HG03457 (cell line): ENCODE results near the gene NCF2.
"Not testable (repeated sequence)": the region's sequence is repeated elsewhere in the genome, so short reads cannot be mapped to it uniquely, and the experiment has no call there.

Experiments used
- ATAC-seq: cut with Tn5 transposase; IDR thresholded peaks from one replicate; pipeline ENCODE4 v1.9.1; 2021; ENCODE audit warnings: moderate number of reproducible peaks; ENCODE audit not compliant: unreplicated experiment

The NCF2 gene, protein sequence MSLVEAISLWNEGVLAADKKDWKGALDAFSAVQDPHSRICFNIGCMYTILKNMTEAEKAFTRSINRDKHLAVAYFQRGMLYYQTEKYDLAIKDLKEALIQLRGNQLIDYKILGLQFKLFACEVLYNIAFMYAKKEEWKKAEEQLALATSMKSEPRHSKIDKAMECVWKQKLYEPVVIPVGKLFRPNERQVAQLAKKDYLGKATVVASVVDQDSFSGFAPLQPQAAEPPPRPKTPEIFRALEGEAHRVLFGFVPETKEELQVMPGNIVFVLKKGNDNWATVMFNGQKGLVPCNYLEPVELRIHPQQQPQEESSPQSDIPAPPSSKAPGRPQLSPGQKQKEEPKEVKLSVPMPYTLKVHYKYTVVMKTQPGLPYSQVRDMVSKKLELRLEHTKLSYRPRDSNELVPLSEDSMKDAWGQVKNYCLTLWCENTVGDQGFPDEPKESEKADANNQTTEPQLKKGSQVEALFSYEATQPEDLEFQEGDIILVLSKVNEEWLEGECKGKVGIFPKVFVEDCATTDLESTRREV

DNA sequence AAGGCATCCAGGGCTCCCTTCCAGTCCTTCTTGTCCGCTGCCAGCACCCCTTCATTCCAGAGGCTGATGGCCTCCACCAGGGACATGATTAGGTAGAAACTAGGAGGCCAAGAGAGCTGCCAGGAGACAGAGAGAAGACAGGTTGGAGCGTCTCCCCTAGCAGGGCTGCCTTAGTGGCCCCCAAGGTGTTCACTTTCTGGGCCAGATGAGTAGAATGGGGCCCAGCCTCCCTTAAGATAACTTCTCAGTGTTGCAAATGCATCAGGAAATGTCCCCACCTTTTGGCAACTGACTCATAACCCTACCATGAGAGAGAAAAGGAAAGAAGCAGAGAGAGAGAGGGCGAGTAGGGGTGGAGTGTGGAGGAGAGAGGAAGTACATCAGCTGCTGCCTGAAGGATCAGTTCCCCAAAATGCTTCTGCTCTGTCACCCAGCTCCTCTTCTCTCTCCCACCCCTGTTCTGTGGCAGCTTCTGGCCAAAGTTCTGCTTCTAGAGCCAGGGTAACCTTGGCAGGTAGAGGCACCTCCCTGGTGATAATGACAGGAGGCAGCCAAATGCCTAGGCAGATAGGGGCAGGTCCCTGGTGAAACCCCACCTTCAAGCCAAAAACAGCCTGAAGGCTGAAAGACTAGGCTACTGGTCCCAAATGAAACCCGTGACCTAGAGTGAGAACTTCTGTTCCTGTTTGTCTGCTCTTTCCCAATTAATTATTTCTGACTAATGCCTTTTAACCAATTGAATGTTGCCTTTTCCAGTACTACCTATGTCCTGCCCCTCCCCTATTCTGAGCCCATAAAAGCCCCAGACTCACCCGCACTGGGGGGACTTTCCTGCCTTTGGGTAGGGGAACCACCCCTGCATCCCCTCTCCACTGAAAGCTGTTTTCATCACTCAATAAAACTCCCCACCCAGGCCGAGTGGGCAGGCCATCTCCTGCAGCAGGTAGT is at the start of gene NCF2:
TSS of gene NCF2 (minus strand) at position 216 of the 948 bp plus-strand sequence. CDS start at position 86, 130 bp downstream.
- ATAC-seq, result peak; percentile 78

DNA sequence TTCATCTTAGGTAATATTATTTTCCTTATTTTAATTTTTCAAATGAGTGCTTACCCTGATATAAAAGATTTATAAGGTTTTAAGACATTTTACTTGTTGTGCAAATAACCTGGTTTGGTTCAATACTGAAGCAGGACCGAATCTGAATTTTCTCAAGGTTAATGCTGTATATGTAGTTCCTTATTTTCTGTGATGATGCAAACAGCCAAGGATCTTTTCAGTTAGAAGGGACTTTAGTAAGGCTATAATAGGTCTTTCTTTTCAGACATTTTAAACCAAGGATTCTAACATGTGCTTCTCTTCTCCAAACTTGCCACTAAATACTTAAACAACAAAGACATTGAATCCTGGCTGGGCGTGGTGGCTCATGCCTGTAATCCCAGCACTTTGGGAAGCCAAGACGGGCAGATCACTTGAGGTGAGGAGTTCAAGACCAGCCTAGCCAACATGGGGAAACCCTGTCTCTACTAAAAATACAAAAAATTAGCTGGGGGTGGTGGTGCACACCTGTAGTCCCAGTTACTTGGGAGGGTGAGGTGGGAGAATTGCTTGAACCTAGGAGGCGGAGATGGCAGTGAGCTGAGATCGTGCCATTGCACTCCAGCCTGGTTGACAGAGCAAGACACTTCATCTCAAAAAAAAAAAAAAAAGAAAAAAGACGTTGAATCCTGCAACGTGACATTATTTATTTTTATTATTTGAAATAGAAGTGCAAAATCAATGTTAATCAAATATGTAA is 48.6 kb upstream of the NCF2 start:
- no peak for ATAC-seq

DNA sequence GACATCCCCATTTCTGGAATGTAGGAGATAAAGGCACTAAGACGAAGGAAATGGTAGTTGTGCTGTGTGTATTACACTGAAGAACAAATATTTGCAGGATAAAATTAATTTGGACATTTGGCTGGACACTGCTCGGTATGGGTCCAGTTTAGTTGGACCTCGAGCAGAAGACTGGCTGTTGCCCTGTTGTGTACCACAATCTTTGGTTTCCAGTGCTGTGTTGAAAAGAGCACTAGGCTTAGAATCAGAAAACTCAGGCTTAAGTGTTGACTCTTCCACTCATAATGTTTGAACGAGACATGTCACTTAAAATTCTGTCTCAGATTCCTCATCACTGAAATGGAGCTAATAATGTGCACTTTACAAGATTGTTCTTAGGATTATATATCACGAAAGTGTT is 46.5 kb upstream of the NCF2 start:
- no peak for ATAC-seq

DNA sequence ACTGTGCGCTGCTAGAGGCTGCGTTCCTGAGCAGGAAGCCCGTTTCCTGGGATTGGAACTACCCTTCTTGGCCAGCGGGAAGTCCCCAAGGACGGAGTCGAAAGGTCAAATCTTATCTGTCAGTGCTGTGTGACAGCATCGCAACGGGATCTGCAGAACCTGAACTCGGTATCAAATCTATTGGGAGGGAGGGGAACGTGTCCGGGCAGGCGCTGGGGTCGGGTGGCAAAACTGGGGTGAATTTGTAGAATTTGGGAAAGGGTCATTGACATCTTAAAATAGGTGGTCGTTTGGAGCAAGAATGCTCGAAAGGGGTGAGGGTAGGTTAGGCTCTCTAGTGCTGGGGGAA is 46.0 kb upstream of the NCF2 start:
- ATAC-seq, result no peak

DNA sequence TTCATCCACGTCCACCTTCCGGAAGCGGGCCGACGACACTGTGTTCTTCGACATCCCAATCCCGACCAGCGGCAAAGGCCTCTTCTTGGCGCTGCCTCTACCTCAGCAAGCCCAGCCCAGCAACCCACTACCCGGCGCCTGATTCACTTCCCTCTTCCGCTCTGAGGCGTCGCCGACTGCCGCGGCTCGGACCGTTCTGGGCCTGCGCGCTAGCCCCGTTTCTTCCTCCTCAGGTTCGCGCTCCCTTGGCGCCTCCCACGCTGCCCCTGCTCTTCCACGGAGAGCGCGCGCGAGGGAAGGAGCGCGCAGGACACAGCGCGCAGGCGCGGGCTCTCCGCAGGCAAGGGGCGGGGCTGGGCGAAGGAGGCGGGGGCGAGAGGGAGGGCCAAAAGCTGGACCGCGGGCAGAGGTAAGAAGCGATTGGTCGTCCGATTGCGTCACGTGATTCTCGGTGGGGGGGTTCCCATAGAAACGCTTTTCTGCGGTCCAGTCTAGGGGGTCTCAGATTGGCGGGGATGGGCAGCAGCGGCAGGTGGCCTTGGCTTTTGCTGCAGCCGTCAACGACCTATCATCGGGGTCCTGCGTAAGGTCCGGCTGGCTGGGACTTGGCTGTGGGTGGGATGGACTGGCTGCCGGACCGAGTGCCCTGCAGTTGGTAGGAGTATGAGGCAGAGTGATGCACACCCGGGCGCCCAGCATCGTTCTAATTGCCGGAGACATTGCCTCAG is 45.5 kb upstream of the NCF2 start, which contains the start of gene ARPC5:
TSS of gene ARPC5 (minus strand) at position 178 of the 728 bp plus-strand sequence. CDS start at position 54, 124 bp downstream.
- ATAC-seq, result peak; percentile 80

DNA sequence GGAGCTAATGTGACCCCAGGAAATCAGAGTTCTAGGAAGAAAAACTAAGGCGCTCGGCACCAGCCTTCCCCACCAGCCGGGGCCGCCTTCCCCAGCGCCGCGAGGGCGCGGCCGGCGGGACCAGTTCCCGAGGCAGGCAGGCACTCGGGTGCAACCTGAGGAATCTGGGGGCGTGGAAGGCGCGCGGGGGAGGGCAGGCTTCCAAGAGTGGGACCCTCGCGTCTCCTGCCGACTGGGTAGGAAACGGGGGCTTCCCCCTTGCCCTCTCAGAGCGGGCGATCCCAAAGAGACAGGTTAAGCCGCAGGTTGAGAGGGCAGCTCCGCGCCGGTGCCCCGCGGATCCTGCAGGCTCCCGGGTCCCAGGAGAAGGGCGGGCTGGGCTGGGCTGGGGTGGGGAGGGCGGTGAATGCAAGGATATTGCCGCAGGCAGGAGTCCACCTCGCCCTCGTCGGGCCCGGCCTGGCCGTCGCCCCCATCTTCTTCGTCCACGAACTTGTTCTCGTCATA is 44.9 kb upstream of the NCF2 start:
- ATAC-seq, result no peak

DNA sequence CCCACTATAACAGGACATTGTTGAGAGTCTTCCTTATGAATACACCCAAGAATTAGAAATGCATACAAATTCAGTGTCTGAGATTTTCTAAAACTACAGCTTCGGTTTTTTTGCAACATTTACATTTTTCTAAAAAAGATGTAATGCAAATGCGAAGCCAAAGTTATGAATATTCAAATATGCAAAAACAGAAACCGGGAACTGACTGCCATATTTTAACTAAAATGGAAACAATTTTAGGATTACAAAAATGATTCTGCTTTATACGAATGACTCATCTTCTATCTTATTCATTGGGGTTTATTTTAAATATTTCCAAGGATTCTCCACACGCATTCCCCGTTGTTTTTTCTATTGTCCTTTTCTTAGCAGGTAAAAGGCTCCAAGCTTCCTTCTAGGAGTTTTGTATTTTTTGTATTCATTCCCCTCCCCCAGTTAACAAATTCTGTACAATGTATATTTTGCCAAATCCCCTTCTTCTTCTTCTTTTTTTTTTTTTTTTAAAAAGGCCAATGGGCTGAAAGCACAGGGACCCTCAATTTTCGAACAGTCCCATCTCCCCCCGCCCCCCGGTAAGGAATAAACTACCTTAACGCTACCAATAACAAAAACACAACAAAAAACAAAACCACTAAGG is 44.3 kb upstream of the NCF2 start:
- ATAC-seq, result no peak

DNA sequence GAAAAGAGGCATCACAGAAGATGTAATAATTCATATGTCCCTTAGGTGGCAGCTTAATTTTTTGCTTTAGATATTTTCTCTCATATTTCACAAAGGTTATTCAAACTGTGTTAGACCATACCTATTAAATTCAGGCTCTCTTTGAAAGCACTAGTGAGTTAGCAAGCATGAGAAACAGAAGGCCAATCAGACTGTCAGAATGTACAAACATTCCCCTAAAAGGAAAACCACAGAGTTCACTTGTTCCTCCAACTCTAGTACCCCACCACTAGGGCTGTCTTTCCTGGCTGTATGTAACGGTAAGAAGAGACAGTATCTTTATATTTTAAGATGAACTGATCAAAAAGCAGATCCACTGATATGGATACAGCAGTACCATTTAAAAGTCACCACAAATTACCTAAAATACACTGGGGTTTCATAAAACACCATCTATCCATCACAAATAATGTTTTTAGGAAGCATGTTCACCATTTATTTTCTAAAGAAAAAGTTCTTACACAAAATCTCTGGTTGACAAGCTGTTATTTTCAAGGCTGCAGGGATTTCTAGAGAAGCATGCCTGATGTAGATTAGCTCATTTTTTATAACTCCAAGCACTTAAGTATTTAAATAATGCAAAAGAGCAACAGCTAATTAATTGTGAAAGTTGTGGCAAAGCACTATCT is 43.6 kb upstream of the NCF2 start:
- ATAC-seq, result peak; percentile 38

DNA sequence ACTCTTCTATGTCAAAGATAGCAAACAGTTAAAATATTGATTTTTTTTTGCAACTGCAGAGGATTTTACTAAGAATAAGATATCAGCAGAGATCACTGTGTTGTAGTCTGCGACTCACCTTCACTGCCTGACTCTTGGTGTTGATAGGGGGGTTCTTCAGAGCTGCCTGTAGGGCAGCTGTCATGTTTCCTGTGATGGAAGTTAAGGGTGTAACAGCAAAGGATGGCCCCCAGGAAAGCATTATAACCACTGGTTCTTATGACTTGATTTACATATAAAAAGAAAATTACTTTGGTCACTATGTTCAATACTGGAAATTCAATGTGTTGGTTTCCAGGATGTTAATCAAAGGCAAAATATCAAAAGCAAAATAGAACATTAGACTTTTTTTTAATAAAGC is 42.7 kb upstream of the NCF2 start:
- no peak for ATAC-seq

DNA sequence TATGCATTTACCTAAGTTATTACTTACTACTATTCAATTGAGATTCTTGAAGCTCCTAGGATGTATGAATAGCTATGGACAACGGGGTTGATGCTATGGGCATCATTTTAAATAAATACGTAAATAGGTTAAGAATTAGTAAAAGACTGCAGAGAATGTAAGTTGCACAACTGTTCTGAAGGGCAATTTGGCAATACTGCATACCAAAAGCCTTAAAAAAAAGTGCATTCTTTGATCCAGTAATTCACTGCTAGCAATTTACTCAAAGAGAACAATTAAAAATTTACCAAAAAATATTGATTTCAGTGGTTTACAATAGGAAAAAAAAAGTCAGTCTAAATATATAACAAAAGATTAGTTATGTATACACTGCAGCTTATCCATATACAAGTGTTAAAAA is 41.9 kb upstream of the NCF2 start:
- ATAC-seq, result no peak

DNA sequence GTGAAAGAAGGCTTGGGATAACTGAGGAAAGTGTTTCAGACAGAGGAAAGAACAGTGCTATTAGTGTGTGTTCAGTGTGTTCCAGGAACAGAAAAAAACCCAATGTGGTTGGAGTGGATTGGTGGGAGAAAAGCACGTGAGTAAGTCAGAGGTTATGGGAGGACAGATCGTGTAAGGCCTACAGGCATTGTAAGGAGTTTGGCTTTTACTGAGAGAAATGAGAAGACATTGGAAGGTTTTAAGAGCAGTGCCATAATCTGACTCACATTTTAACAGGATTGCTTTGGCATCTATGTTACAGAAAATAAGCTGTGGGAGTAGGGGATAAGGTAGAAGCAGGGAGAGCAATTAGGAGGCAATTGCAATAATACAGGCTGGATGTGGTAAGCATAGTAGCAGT is 40.5 kb upstream of the NCF2 start:
- ATAC-seq, result no peak

DNA sequence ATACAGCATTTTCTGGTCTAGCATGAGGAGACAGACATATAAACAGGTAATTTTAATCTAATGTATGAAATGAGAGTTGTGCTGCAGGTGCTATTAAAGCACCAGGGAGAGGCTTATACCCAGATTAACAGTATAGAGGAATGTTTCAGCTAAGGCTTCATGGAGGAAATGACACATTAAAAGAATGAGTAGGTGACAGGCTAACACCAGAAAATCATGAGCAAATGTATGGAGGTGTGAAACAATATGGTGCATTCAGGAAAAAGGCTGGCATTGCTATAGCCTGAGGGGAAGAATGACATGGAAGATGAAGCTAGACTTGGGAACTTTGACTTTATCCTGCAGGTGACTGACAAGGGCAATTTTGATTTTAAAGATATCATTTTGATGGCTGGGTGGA is 38.3 kb upstream of the NCF2 start:
- no peak for ATAC-seq

DNA sequence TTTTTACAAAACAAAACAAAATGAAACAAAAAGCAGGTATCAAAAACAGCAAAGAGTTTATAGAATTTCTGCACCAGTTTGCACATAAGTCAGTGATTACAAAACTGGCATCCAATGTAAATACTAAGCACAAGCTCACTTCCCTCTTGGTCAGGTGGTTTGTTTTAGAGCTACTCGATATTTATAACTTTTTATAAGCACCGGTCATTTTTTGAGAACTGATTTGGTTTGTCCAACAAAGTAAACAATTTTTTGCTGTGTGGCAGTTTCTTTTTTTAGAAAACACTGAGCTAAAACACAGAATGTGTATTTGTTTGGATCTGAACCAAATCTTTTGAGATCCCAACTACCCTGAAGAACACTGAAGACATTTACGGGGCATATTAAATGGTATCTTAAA is 36.0 kb upstream of the NCF2 start:
- ATAC-seq, result not testable (repeated sequence)

DNA sequence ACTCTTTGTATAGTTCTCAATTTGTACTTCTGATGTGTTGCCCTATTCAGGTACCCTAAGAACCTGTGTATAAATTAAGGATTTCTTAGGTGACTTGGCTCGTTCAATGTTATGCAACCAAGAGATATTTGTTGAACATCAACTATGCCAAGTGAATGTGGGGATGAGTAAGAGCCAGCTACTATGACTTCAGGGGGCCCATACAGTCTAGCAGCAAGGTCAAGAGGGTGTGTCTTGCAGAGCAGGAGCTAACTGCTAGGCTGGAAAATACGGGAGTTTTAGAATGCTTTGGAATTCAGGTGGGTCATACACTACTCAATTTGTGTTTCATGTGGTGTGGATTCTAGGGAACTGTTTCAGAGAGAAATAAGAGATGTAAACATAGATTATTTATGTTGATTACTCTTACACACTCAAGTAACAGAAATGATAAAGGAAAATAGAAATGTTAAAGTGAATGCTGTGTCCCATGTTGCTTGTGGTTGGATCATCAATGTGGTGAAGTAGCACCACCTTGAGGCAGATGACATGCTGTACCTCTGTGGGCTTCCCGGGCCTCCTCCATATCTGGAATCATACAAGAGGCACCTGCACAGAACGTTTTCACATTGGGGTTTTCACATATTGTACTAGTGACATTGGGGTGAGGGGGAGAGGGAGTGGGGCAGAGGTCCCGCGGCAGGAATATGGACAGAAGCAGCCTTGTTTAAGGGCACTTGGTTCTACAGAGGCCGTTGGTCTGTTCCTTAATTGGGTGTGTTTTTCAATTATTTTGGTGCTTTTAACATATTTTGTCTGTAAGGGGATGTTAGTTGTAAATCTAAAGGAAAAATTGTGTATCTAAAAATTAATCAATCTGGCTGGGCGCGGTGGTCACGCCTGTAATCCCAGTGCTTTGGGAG is 32.9 kb upstream of the NCF2 start:
- ATAC-seq, result no peak

DNA sequence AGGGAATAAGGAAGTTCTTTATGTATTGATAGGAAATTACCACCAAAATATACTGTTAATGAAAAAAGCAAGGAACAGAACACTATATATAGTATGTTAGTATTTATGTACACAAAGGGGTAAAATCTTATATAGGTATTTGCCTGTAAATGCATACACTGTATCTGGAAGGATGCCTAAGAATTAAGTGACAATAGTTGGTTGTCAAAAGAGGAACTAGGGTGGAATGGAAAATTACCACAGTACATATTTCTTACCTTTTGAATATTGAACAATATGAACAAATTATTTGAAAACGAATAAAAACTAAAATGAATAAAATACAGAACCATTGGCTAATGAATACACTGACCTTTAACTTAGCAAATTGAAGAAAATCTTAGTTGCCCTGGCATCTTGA is 31.8 kb upstream of the NCF2 start:
- ATAC-seq, result no peak

DNA sequence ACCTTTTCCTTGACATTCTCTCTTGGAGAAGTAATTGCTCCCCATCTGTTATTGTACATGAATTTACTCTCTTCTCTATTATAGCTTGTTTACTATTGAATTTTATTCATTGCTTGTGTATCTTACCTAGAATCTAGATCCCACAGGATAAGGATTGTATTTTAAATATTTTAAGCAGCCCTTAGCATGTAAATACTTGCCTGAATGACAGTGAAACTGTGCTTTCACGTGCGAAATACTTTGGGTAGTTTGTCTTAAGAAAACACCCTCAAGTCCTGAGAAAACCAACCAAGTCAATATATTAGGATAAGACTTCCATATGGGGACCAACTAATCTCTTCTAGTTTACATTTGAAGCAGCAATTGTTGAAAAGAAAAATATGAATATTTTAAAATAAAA is 30.1 kb upstream of the NCF2 start:
- ATAC-seq, result no peak

DNA sequence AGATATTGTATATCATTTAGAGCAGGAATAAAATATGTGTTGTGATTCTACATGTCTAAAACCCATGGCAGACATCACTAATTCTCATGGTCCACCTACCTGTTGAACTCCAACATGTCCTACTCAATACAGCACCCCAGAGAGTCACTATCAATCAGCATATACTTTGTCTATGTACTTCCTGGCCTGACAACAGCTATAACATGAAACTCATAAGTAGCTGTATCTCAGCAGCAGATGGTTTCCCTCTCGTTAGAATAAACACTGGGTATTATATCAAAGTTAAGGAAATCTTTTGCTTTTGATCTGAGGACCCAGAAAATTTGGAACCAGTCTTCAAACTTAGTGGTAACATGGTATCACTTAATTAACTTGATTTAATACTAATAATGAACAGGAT is 29.5 kb upstream of the NCF2 start:
- no peak for ATAC-seq

DNA sequence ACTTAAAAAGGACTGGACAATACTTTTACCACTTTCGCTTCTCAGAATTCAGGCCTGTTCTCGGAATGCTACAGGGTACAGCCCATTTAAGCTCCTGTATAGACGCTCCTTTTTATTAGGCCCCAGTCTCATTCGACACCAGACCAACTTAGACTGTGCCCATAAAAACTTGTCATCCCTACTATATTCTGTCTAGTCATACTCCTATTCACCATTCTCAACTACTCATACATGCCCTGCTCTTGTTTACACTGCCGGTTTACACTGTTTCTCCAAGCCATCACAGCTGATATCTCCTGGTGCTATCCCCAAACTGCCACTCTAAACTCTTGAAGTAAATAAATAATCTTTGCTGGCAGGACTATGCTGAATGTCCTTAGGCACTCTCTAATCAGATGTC is 27.9 kb upstream of the NCF2 start:
- not testable (repeated sequence) for ATAC-seq
